Stimulated activated CD4-positive, alpha-beta T cell treated with anti-CD3 and anti-CD28 coated beads, Interleukin-4, amount 100 ng/mL, for 24 hours (primary cell): ENCODE measurements around the gene TTL.
"Not testable (repeated sequence)": the region's sequence is repeated elsewhere in the genome, so short reads cannot be mapped to it uniquely, and the experiment has no call there.

Source experiments
- DNase-seq: peaks from one replicate; pipeline ENCODE4 v3.0.0-alpha.2; 2020

Gene TTL

DNA sequence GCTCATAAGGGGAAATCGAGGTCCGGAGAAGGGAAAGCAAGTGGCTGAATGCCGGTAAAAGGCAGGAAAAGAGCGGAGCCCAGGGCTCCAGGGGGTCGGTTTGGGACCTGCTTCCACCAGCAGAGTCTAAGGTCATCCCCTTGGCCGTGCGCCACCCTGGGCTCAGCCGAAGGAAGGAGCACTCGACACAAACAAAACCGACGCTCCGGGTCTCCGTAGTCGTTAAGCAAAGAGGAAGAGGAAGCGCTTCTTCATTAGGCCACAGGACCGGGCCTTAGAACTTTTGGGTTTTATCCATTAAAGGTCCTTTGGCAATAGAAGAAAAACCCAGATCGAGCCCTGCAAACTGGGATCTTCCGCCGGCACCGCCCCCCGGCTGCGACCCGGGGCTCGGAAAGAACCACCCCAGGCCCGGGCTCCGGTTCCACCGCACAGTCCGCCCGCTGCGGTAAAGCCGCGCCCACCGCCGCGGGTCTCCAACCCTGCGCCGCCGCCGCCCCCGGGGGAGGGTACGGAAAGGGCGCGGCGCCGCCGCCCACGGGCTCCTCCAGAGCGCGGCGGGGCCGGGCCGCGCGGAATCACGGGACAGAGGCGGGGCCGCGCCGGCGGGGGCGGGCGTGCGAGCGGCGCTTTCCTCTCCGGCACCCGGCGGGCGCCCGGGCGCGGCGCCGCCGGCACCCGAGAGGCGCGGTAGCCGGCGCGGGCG lies at the start of gene TTL:
Gene TTL, plus strand, starts transcription at position 629 of the 706 bp plus-strand sequence. CDS start 189 bp downstream, outside the sequence.
- DNase-seq = peak; percentile 78

DNA sequence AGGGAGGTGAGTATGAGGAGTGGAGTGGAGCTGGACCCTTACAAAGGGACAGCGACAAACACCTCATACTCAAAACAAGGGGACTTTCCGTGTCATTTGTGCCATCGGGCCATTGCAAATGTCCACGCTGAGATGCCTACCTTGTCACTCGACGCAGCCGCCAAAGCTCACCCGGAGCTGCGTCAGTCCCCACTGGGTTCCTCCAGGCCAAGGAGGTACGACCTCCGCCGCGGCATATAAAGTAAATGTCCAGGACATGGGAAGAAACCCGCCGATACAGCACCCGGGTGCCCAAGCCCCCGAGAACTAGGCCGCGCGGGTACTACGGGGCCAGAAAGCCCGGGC lies 49.6 kb upstream of the TTL start:
- DNase-seq = not testable (repeated sequence)

DNA sequence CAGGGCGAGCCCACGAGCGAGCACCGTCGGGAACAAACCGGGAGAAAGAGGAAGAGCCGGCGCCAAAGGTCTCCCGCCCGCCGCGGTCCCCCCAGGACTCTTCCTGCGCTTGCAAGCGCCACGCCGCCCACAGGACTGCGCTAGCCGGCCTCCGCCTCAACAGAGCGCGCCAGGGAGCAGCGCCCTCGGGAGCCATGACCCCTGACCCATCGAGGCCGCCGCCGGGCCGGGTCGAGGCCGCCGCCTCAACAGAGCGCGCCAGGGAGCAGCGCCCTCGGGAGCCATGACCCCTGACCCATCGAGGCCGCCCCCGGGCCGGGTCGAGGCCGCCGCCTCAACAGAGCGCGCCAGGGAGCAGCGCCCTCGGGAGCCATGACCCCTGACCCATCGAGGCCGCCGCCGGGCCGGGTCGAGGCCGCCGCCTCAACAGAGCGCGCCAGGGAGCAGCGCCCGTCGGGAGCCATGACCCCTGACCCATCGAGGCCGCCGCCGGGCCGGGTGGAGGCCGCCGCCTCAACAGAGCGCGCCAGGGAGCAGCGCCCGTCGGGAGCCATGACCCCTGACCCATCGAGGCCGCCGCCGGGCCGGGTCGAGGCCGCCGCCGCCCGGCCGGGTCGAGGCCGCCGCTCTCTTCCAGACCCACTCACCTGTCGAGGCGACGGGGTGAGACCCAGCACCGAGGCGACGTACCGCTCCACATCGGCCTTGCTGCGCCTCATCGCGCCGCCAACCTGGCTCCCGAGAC lies 49.0 kb upstream of the TTL start:
- DNase-seq = not testable (repeated sequence)

DNA sequence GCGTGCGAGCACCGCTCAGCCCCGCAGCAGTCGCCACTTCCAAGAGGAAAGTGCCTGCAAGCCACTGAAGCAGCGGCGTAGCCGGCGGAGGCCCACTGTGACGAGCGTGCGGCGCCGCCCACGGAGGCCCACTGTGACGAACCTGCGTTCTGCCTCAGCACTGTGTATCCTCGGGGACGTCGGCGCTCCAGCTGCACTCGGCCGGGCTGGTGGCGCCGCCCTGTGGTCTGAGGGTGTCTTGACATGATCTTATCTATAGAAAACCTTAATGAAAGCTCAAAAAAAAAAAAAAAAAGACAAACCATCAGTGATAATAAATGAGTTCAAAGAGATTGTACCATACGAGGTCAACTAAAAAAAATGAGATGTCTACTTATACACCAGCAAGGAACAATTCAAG lies 48.5 kb upstream of the TTL start, which contains the start of gene RGPD8:
Gene RGPD8, minus strand, starts transcription at position 166 of the 400 bp plus-strand sequence. CDS start 192 bp downstream, outside the sequence.
- peak; percentile 87 for DNase-seq

DNA sequence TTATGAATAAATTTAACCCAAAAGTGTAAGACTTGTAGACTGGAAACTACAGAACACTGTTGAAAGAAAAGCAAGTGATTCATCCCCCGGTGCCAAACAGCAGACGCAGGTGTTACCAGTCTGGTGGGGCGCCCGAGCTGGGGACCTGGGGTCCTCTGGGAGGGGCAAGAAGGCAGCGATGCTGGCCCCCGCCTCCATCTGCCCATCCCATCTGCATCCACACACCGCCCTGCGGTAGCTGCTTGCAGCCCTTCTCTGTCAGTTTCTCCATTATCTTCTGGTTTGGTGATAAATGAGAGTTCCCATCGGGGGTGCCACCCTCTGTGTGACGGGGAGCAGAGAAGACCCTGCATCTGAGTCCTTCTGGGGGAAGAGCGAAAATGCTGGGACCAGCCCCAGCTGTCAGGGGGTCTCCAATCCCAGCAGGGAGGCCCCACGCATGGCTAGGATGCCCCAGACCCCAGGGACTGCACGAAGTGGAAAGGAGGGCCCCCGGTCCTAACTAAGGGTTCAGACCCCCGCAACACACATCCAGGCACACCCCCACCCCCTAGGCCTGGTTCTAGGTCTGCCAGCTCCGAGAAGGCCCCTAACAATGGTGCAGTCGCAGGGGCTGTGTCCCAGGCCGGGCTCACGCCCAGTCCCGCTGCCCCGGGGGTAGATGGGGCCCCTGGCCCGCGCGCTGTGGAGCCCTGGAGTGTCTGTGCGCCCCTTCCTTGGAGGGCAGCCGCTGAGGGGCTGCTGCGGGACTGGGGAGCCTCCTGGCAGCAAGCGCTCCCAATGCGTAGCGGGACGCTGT lies 47.8 kb upstream of the TTL start:
- DNase-seq = no peak

DNA sequence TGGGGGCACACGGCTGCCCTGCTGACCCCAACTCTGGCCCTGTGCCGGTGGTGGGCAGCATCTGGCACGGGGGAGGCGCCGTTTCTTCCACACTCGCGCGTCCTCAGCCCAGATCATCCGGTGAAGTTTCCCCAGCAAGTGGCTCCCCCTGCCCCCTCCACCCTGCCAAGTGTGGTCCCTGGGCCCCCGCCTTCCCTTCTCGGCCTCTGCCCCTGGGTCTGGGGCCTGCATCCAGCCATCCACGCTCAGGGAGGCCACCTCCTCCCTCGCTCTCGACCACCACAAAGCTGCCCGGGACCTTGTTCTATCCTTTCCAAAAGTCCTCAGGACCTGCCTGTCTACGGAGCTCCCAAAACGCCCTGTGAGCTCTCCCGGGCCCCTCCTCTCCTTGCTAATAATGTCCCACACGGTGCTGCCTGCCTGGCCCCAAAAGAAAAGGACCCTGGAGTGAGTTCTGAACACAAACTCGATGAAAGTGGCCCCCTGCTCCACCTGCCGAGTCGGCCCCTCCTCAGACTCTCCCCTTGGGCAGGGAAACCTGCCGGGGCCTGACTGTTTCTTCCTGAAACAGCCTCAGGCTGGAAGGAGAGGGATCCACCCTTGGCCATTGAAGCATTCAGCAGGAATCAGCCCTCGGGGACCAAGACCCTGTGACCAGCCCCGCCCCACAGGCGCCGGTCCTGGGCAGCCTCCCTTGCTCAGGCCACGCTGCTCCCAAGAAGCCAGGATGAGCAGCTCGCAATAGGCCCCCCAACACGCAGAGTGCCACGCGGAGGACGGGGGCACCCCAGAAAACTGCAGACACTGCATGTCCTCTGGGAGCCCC lies 46.9 kb upstream of the TTL start:
- DNase-seq = not testable (repeated sequence)

DNA sequence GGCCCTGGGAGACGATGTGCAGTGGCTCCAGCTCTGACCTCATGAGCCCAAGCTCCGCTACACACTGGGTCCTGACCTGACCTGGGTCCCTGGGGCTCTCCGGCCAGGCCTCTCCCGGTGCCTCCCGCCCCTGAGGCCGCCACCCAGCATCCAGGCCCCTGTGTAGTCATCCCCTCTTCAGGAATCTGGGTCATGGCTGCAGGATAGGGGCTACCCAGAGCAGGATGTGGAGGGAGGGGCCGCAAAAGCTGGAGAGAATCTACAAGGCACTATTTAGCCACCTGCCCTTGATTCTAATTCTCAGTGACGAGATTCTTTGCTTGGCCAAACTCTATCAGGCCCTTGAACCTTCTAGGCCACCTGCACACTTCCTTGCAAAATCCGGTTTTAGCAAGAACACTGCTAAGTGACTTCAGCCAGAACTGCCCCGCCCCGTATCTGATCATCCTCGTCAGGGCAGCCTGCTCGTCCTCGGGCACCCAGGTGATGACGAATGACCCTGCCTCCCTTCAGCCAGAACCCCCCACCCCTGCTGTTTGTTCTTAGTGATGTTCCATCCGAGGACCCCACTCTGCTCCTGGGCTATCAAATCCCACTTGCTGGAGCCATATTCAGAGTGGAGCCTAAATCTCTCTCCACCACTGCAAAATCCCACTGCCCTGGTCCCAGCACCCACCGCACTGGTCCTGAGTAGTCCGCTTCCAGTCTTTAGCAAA lies 46.1 kb upstream of the TTL start:
- DNase-seq = not testable (repeated sequence)

DNA sequence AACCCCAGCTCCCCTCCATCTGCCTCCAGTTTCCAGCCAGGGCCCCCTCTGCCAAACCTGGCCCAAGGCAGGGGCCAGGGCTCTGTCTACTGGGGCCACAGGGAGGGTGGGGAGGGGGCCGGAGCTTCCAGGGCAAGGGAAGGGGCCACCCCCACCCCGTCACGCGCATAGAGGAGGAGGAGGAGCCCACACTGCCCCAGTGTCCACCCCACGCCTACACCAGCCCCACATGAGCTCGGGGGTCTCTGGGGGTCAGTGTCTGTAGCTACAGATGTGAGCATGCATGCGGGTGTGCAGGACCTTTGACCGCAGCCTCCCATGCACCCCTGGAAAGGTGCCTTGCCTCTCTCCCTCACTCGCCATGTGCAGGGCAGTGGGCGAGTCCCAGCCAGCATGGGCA lies 45.0 kb upstream of the TTL start:
- not testable (repeated sequence) for DNase-seq

DNA sequence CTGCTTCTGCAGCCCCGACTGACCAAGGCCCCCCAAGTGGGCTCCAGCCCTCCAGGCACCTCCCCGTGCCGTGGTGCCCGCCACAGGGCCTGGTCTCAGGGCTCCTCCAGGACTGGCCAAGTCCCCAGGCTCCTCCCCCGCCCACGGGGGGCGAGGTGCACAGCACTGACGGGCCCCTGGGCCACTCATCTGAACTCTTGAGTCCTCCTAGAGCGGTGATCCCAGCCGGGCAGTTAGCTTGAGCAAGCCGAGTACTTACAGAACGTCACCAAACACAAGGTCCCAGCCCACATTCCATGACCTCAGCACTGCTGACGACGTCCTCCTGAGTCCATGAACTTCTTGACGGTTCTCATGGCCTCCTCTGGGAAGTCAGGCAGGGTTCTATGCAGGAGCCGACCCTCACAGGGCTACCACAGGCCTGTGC lies 44.5 kb upstream of the TTL start:
- not testable (repeated sequence) for DNase-seq

DNA sequence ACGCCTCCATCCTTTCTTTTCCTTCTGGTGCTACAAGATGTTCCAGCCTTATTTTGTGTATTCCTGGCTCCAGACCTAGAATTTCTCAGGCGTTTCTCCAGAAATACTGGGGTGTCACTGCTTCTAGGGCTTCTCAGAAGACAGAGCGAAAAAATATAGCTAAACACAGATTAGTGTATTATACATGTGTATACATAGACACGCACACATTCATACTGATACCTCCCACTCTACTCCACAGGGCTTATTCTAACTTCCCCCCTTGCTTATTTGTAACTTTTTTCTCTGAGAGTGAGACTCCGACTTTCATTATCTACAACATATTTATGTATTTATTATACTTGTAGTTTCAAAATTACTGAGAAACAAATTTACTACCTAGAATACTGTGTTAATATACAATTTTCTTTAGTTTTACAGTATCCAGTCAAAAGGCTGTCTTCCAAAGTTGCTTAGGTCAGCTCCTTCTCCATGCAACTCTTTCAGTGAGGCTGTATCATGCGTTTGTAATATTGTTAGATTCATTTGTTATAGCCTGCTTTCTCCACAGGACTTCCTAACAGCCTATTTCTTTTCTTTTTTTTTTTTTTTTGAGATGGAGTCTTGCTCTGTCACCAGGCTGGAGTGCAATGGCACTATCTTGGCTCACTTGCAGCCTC lies 43.2 kb upstream of the TTL start:
- DNase-seq = not testable (repeated sequence)

DNA sequence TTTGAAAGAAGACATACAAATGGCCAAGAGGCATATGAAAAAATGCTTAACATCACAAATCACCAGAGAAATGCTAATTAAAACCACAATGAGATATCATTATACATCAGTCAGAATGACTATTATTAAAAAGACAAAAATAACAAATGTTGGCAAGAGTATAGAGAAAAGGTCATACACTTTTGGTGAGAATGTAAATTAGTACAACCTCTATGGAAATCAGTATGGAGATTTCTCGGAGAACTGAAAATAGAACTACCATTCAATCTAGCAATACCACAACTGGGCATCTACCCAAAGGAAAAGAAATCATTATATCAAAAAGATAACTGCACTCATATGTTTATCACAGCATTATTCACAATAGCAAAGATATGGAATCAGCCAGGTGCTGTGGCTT lies 37.7 kb upstream of the TTL start:
- not testable (repeated sequence) for DNase-seq

DNA sequence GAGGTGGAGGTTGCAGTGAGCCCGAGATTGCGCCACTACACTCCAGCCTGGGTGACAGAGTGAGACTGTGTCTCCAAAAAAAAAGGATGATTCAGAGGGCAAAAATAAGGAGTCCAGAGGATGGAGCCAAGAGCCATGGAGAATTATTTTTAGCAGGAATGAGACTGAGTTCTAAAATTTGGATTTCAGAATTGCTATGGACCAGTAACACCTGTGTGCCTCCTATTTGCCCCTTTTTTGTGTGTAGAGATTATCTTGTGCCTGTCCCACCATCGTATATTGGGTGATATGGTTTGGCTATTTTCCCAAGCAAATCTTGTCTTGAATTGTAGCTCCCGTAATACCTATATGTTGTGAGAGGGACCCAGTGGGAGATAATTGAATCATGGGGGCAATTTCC lies 32.1 kb upstream of the TTL start:
- DNase-seq = no peak

DNA sequence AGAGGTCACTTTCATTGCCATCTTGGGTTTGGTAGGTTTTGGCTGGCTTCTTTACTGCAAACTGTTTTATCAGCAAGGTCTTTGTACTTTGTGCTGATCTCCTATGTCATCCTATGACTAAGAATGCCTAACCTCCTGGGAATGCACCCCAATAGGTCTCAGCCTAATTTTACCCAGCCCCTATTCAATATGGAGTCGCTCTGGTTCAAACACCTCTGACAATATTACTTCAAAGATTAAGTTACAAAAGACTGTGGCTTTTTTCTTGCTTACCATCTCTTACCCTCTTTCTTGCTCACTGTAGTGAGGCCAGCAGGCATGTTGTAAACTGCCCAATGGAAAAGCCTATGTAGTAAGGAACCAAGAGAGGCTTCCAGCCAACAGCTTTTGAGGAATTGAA lies 30.6 kb upstream of the TTL start:
- DNase-seq = no peak

DNA sequence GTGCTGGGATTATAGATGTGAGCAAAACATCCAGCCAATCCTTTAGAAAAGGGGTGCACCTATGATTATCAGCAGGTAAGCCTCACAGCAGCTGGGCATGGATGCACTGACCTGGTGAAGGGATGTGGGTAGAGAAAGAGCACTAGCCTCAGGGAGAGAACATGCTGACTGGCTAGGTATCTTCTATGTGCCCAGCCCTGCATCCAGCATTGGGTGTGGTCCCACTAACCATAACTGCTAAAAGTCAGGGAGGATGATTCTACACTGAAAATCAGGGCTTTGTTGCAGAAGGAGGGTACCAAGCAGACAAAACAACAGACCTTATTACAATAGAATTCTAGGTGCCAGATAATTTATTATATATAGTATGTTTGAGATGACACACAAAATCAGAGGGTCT lies 27.4 kb upstream of the TTL start:
- no peak for DNase-seq

DNA sequence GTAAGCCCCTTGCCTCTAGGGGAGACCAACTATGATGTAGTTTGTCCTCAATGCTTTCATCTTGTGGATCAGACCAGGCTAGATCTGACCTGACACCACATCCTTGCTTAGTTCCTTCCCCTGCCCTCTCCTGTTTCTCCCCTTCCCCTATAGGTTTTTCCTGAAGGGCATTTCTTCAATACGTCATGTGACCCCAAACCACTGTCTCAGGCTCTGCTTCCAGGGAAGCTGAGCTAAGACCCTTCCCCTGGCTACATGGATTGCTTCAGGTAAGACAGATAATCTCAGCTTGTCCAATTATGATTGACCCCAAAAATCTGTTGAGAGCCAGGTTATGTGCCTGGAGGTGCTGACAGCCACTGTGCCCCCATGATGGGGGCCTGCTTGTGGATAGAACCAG lies 22.6 kb upstream of the TTL start:
- no peak for DNase-seq

DNA sequence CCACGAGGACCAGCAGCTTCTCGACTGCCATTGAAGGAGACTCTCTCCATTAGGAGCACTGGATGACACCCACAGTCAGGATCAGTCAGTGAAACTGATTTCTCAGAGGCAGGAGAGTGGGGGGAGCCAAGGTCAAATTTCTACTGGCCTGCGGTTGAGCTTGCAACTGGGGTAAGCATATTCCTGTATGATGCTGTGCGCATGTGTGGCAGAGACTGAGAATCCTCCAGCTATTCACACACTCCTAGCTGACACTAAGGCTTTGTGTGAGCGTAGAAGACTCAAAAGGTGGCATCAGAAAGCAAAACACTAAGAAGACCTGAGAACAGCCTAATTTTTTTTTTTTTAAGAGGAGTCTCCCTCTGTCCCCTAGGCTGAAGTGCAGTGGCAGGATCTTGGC lies 19.8 kb upstream of the TTL start:
- DNase-seq = no peak

DNA sequence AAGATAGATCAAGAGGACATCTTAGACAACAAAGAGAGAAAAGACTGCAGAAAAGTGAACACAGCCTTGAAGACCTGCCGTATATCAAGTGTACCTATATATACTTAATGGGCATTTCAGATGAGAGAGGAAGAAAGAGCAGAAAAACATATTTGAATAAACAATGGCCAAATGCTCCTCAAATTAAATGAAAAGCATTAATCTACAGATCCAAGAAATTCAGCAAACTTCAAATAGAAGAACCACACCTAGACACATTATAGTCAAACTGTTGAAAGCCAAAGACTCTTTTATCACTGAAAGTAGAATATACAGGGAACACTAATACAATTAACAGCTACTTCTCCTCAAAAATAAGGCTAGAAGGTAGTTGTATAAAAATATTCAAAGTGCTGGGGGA lies 18.7 kb upstream of the TTL start:
- DNase-seq = no peak

DNA sequence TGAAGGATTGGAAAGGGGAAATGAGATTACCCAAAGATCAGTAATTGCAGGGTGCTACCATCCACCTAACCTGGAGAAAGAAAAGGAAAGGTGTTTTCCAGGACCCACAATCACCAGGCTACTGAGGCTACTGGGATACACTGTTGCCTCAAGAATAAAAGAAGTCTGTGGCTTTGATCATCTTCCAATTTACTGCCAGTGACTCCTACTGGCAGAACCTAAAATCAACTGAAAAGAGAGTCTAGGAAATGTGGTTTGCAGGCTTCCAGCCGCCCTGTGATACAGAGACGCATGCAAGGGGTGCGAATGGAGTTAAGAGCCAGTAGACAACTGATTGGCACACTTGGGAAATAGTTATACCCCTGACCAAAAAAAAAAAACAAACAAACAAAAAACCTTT lies 16.6 kb upstream of the TTL start:
- no peak for DNase-seq

DNA sequence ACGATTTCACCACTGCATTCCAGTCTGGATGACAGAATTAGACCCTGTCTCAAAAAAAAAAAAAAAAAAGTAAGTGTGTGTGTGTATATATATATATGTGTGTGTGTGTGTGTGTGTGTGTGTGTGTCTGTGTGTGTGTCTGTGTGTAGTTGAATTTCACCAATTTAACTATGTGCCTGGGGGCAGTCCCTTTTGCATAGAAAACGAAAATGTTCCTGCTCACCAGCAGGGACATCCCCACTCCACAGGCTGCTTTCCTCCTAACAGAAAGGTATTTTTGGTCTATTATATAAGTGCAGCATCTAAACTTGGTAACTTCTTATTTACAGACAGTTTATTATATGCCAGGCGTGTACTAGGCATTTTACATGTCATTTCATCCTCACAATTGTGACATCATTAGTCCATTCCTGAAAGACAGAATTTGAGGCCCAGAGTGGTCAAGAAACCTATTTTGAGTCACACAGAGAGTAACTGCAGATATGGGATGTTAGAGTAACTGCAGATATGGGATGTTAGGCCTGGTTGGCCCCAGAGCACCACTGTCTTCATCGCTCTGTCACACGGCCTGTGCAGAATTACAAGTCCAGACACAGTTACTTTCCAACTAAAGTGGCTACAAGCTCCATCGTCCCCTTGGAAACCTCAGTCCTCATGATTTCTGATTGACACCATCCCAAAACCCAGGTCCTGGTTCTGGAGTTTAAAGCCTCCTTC lies 9.3 kb upstream of the TTL start:
- no peak for DNase-seq

DNA sequence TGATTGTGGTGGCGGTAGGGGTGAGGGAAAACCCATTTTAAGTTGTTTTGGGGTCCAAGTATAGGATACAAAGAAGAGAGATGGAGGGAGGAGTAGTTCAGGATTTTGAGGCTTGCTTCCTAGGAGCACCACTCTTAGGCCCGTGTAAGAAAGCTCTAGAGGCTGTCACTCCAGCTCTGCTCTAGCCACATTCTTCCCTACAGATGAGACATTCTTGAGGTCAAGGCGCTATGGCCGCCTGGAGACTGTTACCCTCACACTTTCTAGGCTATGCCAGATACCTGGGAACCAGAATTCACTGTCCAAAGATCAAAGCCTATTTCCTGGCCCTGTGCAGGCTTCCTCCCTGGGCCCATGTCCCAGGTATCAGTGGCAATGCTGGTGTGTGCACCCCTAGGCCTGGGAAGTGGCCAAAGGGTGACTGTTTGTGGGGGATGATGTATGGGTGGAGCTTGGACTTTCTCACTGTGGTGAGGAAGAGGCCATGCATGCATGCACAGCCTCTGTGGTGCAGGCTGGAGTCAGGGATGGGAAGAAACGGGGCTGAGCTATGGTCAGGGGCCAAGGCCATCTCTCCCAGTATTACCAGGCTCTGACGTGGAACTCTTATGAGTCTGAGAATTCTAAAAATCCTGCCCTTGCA lies 7.0 kb upstream of the TTL start:
- no peak for DNase-seq
